Common myeloid progenitor, CD34-positive (primary cell): ENCODE measurements around the gene COMMD1.

ENCODE experiments used
- CTCF ChIA-PET: fragments of 350-600 bp; sonication (Branson Sonifier 250); formaldehyde crosslinking; loops from one replicate; lab custom pipeline; 2021; ENCODE audit warnings: antibody characterized with exemption; lab: Charles Lee
- POLR2A ChIA-PET: fragments of 350-600 bp; sonication (Branson Sonifier 250); formaldehyde crosslinking; loops from one replicate; lab custom pipeline; 2021; ENCODE audit warnings: antibody characterized with exemption; lab: Charles Lee
- DNase-seq, 3 donors: peaks; one replicate each; pipeline versions ENCODE4 v3.0.0 to v3.0.0-alpha.2; 2013
- H3K27ac ChIP-seq, 2 experiments: 1 replicate in 1 of 2; 2 replicates in 1 of 2; pipeline ENCODE4 v1.7.0; 2013; ENCODE audit warnings: inconsistent platforms in 2 of 2, low read length in 2 of 2, mild to moderate bottlenecking in 2 of 2, low read depth in 1 of 2, moderate library complexity in 1 of 2; ENCODE audit not compliant: severe bottlenecking in 2 of 2, insufficient read depth in 1 of 2, poor library complexity in 1 of 2
- H3K27me3 ChIP-seq, 5 experiments: replicated peaks in 2 of 5; 1 replicate in 3 of 5; 2 replicates in 2 of 5; pipeline versions ENCODE4 v1.6.1 to v1.7.0; 2013; ENCODE audit warnings: low read length in 4 of 5, mild to moderate bottlenecking in 2 of 5, moderate library complexity in 2 of 5, inconsistent platforms in 1 of 5; ENCODE audit not compliant: insufficient read depth in 5 of 5, control insufficient read depth in 4 of 5
- H3K36me3 ChIP-seq, 4 experiments: 1 replicate in 2 of 4; 2 replicates in 2 of 4; pipeline versions ENCODE4 v1.6.1 to v1.7.0; 2013; ENCODE audit warnings: low read length in 3 of 4, control low read depth in 1 of 4, mild to moderate bottlenecking in 1 of 4; ENCODE audit not compliant: control insufficient read depth in 4 of 4, insufficient read depth in 4 of 4
- H3K4me1 ChIP-seq, 4 experiments: 1 replicate in 3 of 4; 2 replicates in 1 of 4; pipeline versions ENCODE4 v1.6.1 to v1.7.1; 2013; ENCODE audit warnings: low read length in 3 of 4, mild to moderate bottlenecking in 3 of 4, control low read depth in 1 of 4, inconsistent platforms in 1 of 4, moderate library complexity in 1 of 4; ENCODE audit not compliant: control insufficient read depth in 4 of 4, insufficient read depth in 4 of 4; ENCODE audit errors: control extremely low read depth in 1 of 4
- H3K4me3 ChIP-seq, 7 experiments: 1 replicate in 4 of 7; 2 replicates in 3 of 7; pipeline versions ENCODE4 v1.5.1 to v1.7.0; 2013; ENCODE audit warnings: mild to moderate bottlenecking in 7 of 7, low read length in 6 of 7, moderate library complexity in 6 of 7, inconsistent platforms in 2 of 7, low read depth in 2 of 7, control low read depth in 1 of 7; ENCODE audit not compliant: insufficient read depth in 4 of 7, control insufficient read depth in 1 of 7; ENCODE audit errors: extremely low read depth in 1 of 7
- H3K9me3 ChIP-seq, 5 experiments: 1 replicate in 4 of 5; 2 replicates in 1 of 5; pipeline versions ENCODE4 v1.6.1 to v1.7.1; 2013; ENCODE audit warnings: low read length in 4 of 5, mild to moderate bottlenecking in 2 of 5, inconsistent platforms in 1 of 5, low read depth in 1 of 5, moderate library complexity in 1 of 5; ENCODE audit not compliant: control insufficient read depth in 4 of 5, insufficient read depth in 2 of 5; ENCODE audit errors: control extremely low read depth in 1 of 5
- WGBS: methylation state at CpG from one replicate; pipeline ENCODE4 v1.1.5; 2013; ENCODE audit not compliant: insufficient coverage; 5-methylcytosine and 5-hydroxymethylcytosine counted together

Gene COMMD1

DNA sequence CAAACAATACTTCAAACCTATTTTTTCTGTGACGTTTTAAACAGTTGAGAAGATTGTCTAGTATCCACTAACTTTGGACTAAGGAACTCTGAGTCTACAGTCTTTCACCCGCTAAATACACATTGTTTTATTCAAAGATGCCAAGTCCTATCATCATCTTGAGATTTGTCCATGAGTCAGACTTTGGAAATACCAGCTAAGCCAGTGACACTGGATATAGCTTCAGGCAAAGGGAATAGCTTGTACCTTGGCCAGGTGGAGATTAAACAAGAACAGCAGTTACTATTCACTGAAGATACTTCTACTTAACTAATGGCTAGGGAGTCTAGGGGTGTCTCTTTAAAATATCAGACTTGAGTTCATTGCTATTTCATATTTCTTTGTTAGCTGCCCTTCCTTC lies 137.5 kb downstream of the COMMD1 start:
- H3K4me3 ChIP-seq = no peak overlapping the region
- 93% methylated on average over 2 of the region's 2 CpGs for WGBS
- H3K27ac ChIP-seq = no peak overlapping the region
- peaks cover 0 to 8% (median 6%) of the 10 kb centered on the region in 5 experiments for H3K9me3 ChIP-seq
- no peak for DNase-seq
- POLR2A ChIA-PET = no interaction called here
- CTCF ChIA-PET = interaction anchor here (1.0 to 1.9 kb wide), 6 partner anchors 9 to 370 kb away, joined by 3 to 7 read pairs (median 3); no protein-coding TSS in a partner anchor
- H3K27me3 ChIP-seq = no peaks in the 10 kb centered on the region
- H3K36me3 ChIP-seq = peaks cover 0 to 2% (median 0%) of the 10 kb centered on the region in 4 experiments
- H3K4me1 ChIP-seq = peaks cover 5 to 29% (median 16%) of the 10 kb centered on the region in 4 experiments

DNA sequence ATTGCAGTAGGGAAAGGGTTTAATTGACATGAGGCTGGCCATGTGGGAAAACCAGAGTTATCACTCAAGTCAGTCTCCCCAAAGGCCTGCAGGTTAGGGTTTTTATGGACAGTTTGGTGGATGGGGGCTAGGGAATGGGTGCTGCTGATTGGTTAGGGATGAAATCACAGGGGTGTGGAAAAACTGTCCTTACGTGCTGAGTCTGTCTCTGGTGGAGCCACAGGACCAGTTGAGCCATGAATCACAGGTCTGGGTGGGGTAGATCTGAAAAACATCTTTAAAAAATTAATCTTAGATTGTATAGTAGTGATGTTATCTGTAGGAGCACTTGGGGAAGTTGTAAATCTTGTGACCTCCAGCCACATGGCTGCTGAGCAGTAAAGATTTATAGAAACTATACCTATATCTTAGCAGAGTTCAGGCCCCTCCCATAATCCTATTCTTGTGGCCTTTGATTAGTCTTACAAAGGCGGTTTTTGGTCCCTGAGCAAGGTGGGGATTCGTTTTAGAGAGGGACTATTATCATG lies 139.6 kb downstream of the COMMD1 start:
- CTCF ChIA-PET = interaction anchor here (0.9 kb wide), 1 partner anchor 18 kb away, joined by 5 read pairs; no protein-coding TSS in a partner anchor
- POLR2A ChIA-PET = no interaction called here
- peak in 2 of 3 donors; percentile 3 to 23 for DNase-seq

GRCh38 chr2:62046141-62046540 lies 140.7 kb downstream of the COMMD1 start:
- POLR2A ChIA-PET = no interaction called here

More for the DNA sequence above, 139.6 kb downstream of the COMMD1 start:
- no CpG with 5 or more reads among the region's 3 CpGs for WGBS
- H3K27me3 ChIP-seq = no peaks in the 10 kb centered on the region
- H3K36me3 ChIP-seq = peaks cover 0 to 2% (median 0%) of the 10 kb centered on the region in 4 experiments
- peaks cover 0 to 8% (median 6%) of the 10 kb centered on the region in 5 experiments for H3K9me3 ChIP-seq
- H3K4me1 ChIP-seq = peaks cover 0 to 13% (median 2%) of the 10 kb centered on the region in 4 experiments
- H3K4me3 ChIP-seq = no peak overlapping the region
- H3K27ac ChIP-seq = no peak overlapping the region

GRCh38 chr2:62050456-62051045 lies 145.1 kb downstream of the COMMD1 start:
- Histone ChIP-seq H3K27me3 (no peaks in the 10 kb centered on the region), H3K36me3 (peaks cover 0 to 2% (median 0%) of the 10 kb centered on the region in 4 experiments), H3K9me3 (no peaks in the 10 kb centered on the region), H3K27ac (no peak overlapping the region), H3K4me1 (peaks cover 0 to 17% (median 12%) of the 10 kb centered on the region in 4 experiments), H3K4me3 (no peak overlapping the region)
- no CpG with 5 or more reads among the region's 2 CpGs for WGBS
- ChIA-PET CTCF (interaction anchor here (0.8 to 2.2 kb wide), 2 partner anchors 9 to 12 kb away, joined by 3 to 7 read pairs; no protein-coding TSS in a partner anchor), POLR2A (no interaction called here)
- no peak for DNase-seq

More at GRCh38 chr2:62046141-62046540, 140.7 kb downstream of the COMMD1 start:
- WGBS = no CpG with 5 or more reads among the region's 1 CpG
- CTCF ChIA-PET = interaction anchor here (0.8 kb wide), 1 partner anchor 365 kb away, joined by 3 read pairs; no protein-coding TSS in a partner anchor
- Histone ChIP-seq H3K4me3 (no peak overlapping the region), H3K4me1 (peaks cover 0 to 4% (median 0%) of the 10 kb centered on the region in 4 experiments), H3K27ac (no peak overlapping the region), H3K27me3 (no peaks in the 10 kb centered on the region), H3K9me3 (peaks cover 0 to 8% (median 6%) of the 10 kb centered on the region in 5 experiments), H3K36me3 (peaks cover 0 to 2% (median 0%) of the 10 kb centered on the region in 4 experiments)
- DNase-seq = no peak

DNA sequence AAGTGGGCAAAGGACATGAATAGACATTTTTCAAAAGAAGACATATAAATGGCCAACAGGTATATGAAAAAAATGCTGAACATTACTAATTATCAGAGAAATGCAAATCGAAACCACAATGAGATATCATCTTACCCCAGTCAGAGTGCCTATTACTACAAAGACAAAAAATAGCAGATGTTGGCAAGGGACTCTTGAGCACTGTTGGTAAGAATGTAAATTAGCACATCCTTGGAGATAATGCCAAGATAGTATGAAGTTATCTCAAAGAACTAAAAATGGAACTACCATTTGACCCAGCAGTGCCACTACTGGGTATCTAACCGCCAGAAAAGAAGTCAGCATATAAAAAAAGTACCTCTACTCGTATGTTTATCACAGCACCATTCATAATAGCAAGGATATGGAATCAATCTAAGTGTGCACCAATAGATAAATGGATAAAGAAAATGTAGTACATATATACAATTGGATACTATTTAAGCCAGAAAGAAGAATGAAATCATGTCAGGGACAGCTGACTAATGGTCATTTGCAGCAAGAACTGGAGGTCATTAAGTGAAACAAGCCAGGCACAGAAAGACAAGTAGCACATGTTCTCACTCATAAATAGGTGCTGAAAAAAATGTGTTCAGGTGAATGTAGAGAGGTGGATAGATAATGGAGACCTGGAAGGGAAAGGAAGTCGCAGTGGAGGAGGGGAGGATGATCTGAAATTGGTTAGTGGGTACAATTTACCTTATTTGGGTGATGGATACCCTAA lies 148.7 kb downstream of the COMMD1 start:
- Histone ChIP-seq H3K36me3 (peaks cover 0 to 2% (median 0%) of the 10 kb centered on the region in 4 experiments), H3K27ac (no peak overlapping the region), H3K27me3 (no peaks in the 10 kb centered on the region), H3K9me3 (no peaks in the 10 kb centered on the region), H3K4me3 (no peak overlapping the region), H3K4me1 (peaks cover 0 to 22% (median 15%) of the 10 kb centered on the region in 4 experiments)
- WGBS = 100% methylated on average over 1 of the region's 4 CpGs
- POLR2A ChIA-PET = no interaction called here
- DNase-seq = peak in 1 of 3 donors; percentile 30
- CTCF ChIA-PET = interaction anchor here (1.2 to 1.5 kb wide), 2 partner anchors 12 to 357 kb away, joined by 4 to 7 read pairs; no protein-coding TSS in a partner anchor

DNA sequence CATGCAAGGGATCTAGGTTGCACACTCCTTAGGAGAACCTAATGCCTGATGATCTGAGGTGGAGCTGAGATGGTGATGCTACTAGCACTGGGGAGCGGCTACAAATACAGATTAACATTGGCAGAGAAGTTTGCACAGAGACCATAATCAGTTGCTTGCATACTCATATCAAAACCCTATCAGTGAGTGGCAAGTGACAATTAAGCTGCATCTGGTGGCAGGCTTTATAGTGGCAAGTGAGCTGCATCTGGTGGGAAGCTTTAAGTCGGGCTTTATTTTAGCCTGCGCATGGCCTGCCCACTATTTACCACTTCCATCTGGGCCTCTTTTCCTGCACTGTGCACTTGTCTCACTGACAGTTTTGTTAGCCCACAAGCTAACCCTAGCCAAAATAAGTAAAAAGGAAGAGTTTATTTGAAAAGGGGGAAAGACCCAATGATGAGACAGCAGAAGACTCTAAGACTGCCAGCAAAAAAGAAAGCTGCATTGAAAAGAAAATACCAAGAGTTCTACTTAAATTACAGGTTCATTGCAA lies 149.5 kb downstream of the COMMD1 start:
- Histone ChIP-seq H3K4me1 (peaks cover 0 to 22% (median 15%) of the 10 kb centered on the region in 4 experiments), H3K9me3 (no peaks in the 10 kb centered on the region)
- WGBS = 0% methylated on average over 1 of the region's 3 CpGs

More for the DNA sequence above, 149.5 kb downstream of the COMMD1 start:
- CTCF ChIA-PET = interaction anchor here (1.2 to 1.5 kb wide), 4 partner anchors 13 to 356 kb away, joined by 3 to 7 read pairs (median 4); no protein-coding TSS in a partner anchor
- Histone ChIP-seq H3K27ac (no peak overlapping the region), H3K36me3 (peaks cover 0 to 2% (median 0%) of the 10 kb centered on the region in 4 experiments), H3K27me3 (no peaks in the 10 kb centered on the region), H3K4me3 (no peak overlapping the region)
- peak in 2 of 3 donors; percentile 70 to 79 for DNase-seq
- POLR2A ChIA-PET = no interaction called here
